ENCODE measurements around the gene NKAIN2. TPM values are rescaled to one million over a fixed set of nuclear protein-coding genes. Genes with fewer than 3 reads are reported as not detected.

NKAIN2 gene
- total RNA-seq, 1 experiment from 2014 or later, result not detected

- DNase-seq (ENCODE audit: low read depth, low spot score) (no peak), ATAC-seq (no peak)
- TF ChIP-seq SIN3A (IDR thresholded peaks at IDR 0.05; ENCODE audit: low read depth) (no peak), ZFX (IDR thresholded peaks at IDR 0.05) (no peak), CEBPB (IDR thresholded peaks at IDR 0.05; ENCODE audit: low read depth) (no peak), EGR1 (IDR thresholded peaks at IDR 0.05; ENCODE audit: low read depth) (no peak), SRF (IDR thresholded peaks at IDR 0.05; ENCODE audit: low read depth) (no peak), SP1 (IDR thresholded peaks at IDR 0.05; ENCODE audit: low read depth) (no peak), POLR2AphosphoS5 (IDR thresholded peaks at IDR 0.05; ENCODE audit: low read depth, low read length) (no peak), CBX3 (IDR thresholded peaks at IDR 0.05; ENCODE audit: low read depth) (no peak), POLR2A (IDR thresholded peaks at IDR 0.05; ENCODE audit: borderline replicate concordance, extremely low read depth, insufficient read depth, insufficient read length) (no peak), YY1 (IDR thresholded peaks at IDR 0.05; ENCODE audit: extremely low read depth, insufficient replicate concordance, low read depth, low read length) (no peak), EZH2phosphoT487 (IDR thresholded peaks at IDR 0.05; ENCODE audit: borderline replicate concordance) (no peak), ATF3 (IDR thresholded peaks at IDR 0.05) (no peak), ZNF274 (IDR thresholded peaks at IDR 0.05; ENCODE audit: low read depth, low read length) (no peak)
- Histone ChIP-seq H3K4me3 (replicated peaks in 1 of 2; ENCODE audit: low read depth in 1 of 2, low read length in 2 of 2) (no peak overlapping the region), H4K20me1 (ENCODE audit: insufficient read depth) (no peaks in the 10 kb centered on the region), H3K36me3 (ENCODE audit: control insufficient read depth in 1 of 2, insufficient read depth in 2 of 2, low read length in 2 of 2) (no peaks in the 10 kb centered on the region), H3K4me2 (ENCODE audit: low read length) (no peak overlapping the region), H3K9me2 (ENCODE audit: insufficient read depth) (no peaks in the 10 kb centered on the region), H3K9me3 (ENCODE audit: control insufficient read depth in 1 of 2, insufficient read depth in 1 of 2, low read depth in 1 of 2, low read length in 2 of 2) (no peaks in the 10 kb centered on the region), H3K27ac (ENCODE audit: low read depth, low read length) (no peak overlapping the region), H3K4me1 (ENCODE audit: control insufficient read depth in 1 of 2, insufficient read depth in 2 of 2, low read length in 2 of 2) (no peaks in the 10 kb centered on the region), H3K27me3 (ENCODE audit: insufficient read depth, low read length) (peaks cover 5% of the 10 kb centered on the region; the same call in 1 of the 2 replicates), H3K79me2 (ENCODE audit: insufficient read depth, low read length) (no peaks in the 10 kb centered on the region), H3K9ac (ENCODE audit: low read length) (no peak overlapping the region), H2AFZ (ENCODE audit: low read depth, low read length, poor library complexity, severe bottlenecking) (no peak overlapping the region)
- POLR2A ChIA-PET, result no interaction called here
- CTCF ChIA-PET, result no interaction called here
- BruUV-seq (replicated peaks), result no TSS peak
- intact Hi-C loops (cut with micrococcal nuclease), result no loop called here
- RAD21 ChIA-PET (ENCODE audit: low non-redundant PET in 1 of 2, low total read pairs in 2 of 2, uncharacterized antibody in 2 of 2, unreplicated experiment in 2 of 2), result no interaction called here
These were observed 686.5 kb downstream of the NKAIN2 start for GRCh38 chr6:124490122-124490521.

GRCh38 chr6:124493259-124493658 is 689.6 kb downstream of the NKAIN2 start:
- Histone ChIP-seq H3K9ac (ENCODE audit: low read length) (no peak overlapping the region), H3K9me2 (ENCODE audit: insufficient read depth) (no peaks in the 10 kb centered on the region), H3K4me3 (replicated peaks in 1 of 2; ENCODE audit: low read depth in 1 of 2, low read length in 2 of 2) (no peak overlapping the region), H3K79me2 (ENCODE audit: insufficient read depth, low read length) (no peaks in the 10 kb centered on the region), H3K4me2 (ENCODE audit: low read length) (no peak overlapping the region), H3K27ac (ENCODE audit: low read depth, low read length) (no peak overlapping the region), H3K9me3 (ENCODE audit: control insufficient read depth in 1 of 2, insufficient read depth in 1 of 2, low read depth in 1 of 2, low read length in 2 of 2) (no peaks in the 10 kb centered on the region), H3K27me3 (ENCODE audit: insufficient read depth, low read length) (no peaks in the 10 kb centered on the region; the same call in none of the 2 replicates), H3K36me3 (ENCODE audit: control insufficient read depth in 1 of 2, insufficient read depth in 2 of 2, low read length in 2 of 2) (no peaks in the 10 kb centered on the region), H4K20me1 (ENCODE audit: insufficient read depth) (no peaks in the 10 kb centered on the region), H3K4me1 (ENCODE audit: control insufficient read depth in 1 of 2, insufficient read depth in 2 of 2, low read length in 2 of 2) (no peaks in the 10 kb centered on the region), H2AFZ (ENCODE audit: low read depth, low read length, poor library complexity, severe bottlenecking) (no peak overlapping the region)
- CTCF ChIA-PET, result no interaction called here
- no peak for ATAC-seq
- POLR2A ChIA-PET, result no interaction called here
- TF ChIP-seq EZH2phosphoT487 (IDR thresholded peaks at IDR 0.05; ENCODE audit: borderline replicate concordance), result no peak
- no peak for TF ChIP-seq SIN3A (IDR thresholded peaks at IDR 0.05; ENCODE audit: low read depth)
- intact Hi-C loops (cut with micrococcal nuclease), result no loop called here
- no peak for DNase-seq (ENCODE audit: low read depth, low spot score)
- BruUV-seq (replicated peaks), result no TSS peak
- RAD21 ChIA-PET (ENCODE audit: low non-redundant PET in 1 of 2, low total read pairs in 2 of 2, uncharacterized antibody in 2 of 2, unreplicated experiment in 2 of 2), result no interaction called here
